ENCODE measurements around the gene PNMT.
"Not testable (repeated sequence)": the region's sequence is repeated elsewhere in the genome, so short reads cannot be mapped to it uniquely, and the experiment has no call there.

The PNMT gene

GRCh38 chr17:39711071-39711470 is 42.8 kb downstream of the PNMT start:
- H3K27me3 Mint-ChIP-seq; H3K4me3 Mint-ChIP-seq; H3K36me3 Mint-ChIP-seq; H3K27ac Mint-ChIP-seq; H3K9me3 Mint-ChIP-seq (ENCODE audit: low read depth): not testable (repeated sequence)
- H3K4me1 Mint-ChIP-seq (ENCODE audit: low read depth) = peaks cover 20% of the 10 kb centered on the region

GRCh38 chr17:39711851-39712250 is 43.6 kb downstream of the PNMT start:
- Mint-ChIP-seq H3K27ac (no peak overlapping the region), H3K9me3 (ENCODE audit: low read depth) (no peaks in the 10 kb centered on the region), H3K27me3 (no peaks in the 10 kb centered on the region), H3K36me3 (no peaks in the 10 kb centered on the region), H3K4me3 (no peak overlapping the region), H3K4me1 (ENCODE audit: low read depth) (peaks cover 14% of the 10 kb centered on the region)

DNA sequence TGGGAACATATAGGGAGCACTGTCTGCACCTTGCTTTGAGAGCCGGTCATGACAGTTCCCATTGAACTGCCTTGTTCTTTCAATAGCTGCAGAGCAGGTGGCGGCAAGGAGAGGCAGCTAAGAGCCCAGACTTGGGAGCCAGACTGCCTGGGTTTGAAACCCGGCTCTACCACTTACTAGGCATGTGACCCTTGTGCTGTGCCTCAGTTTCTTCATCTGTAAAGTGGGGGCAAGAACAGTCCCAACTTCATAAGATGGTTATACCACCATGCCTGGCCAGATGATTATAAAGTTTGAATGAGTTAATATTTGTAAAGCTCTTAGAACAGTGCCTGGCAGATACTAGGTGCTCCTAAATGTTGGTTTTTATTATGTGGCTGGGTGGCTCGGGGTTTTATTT is 46.0 kb downstream of the PNMT start:
- Mint-ChIP-seq H3K9me3 (ENCODE audit: low read depth) (no peaks in the 10 kb centered on the region), H3K27ac (no peak overlapping the region), H3K27me3 (no peaks in the 10 kb centered on the region), H3K4me1 (ENCODE audit: low read depth) (peaks cover 4% of the 10 kb centered on the region), H3K36me3 (no peaks in the 10 kb centered on the region), H3K4me3 (no peak overlapping the region)

GRCh38 chr17:39715375-39716072 is 47.3 kb downstream of the PNMT start:
- H3K4me1 Mint-ChIP-seq (ENCODE audit: low read depth) = no peaks in the 10 kb centered on the region
- H3K27ac Mint-ChIP-seq = no peak overlapping the region
- H3K36me3 Mint-ChIP-seq = no peaks in the 10 kb centered on the region
- no peaks in the 10 kb centered on the region for H3K9me3 Mint-ChIP-seq (ENCODE audit: low read depth)
- no peak overlapping the region for H3K4me3 Mint-ChIP-seq
- no peaks in the 10 kb centered on the region for H3K27me3 Mint-ChIP-seq

DNA sequence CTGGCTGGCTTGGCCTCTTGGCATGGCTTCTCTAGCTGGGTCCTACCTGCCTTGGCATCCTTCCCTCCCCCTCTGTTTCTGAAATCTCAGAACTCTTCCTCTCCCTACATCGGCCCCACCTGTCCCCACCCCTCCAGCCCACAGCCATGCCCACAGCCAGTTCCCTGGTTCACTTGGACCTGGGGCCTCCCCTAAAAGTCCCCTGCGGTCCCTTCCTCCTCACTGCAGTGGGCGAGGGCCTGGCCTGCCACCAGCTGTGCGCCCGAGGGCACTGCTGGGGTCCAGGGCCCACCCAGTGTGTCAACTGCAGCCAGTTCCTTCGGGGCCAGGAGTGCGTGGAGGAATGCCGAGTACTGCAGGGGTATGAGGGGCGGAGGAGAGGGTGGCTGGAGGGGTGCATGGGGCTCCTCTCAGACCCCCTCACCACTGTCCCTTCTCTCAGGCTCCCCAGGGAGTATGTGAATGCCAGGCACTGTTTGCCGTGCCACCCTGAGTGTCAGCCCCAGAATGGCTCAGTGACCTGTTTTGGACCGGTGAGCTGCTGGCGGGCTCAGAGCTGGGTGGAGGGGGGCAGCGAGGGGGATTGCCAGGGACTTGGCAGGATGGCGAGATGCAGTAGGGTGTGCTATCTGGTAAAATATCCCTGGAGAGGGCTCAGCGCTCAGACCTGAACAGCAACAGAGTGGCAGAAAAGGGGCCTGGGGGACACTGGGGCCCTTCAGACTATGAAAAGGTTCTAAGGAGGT is 48.0 kb downstream of the PNMT start:
- no peaks in the 10 kb centered on the region for H3K4me1 Mint-ChIP-seq (ENCODE audit: low read depth)
- no peaks in the 10 kb centered on the region for H3K9me3 Mint-ChIP-seq (ENCODE audit: low read depth)
- no peak overlapping the region for H3K27ac Mint-ChIP-seq
- H3K4me3 Mint-ChIP-seq = no peak overlapping the region
- no peaks in the 10 kb centered on the region for H3K27me3 Mint-ChIP-seq
- H3K36me3 Mint-ChIP-seq = no peaks in the 10 kb centered on the region

- no peaks in the 10 kb centered on the region for H3K4me1 Mint-ChIP-seq (ENCODE audit: low read depth)
- no peaks in the 10 kb centered on the region for H3K27me3 Mint-ChIP-seq
- H3K4me3 Mint-ChIP-seq = no peak overlapping the region
- no peaks in the 10 kb centered on the region for H3K9me3 Mint-ChIP-seq (ENCODE audit: low read depth)
- H3K27ac Mint-ChIP-seq = no peak overlapping the region
- H3K36me3 Mint-ChIP-seq = no peaks in the 10 kb centered on the region
Observed at GRCh38 chr17:39716879-39717536, 48.8 kb downstream of the PNMT start.

DNA sequence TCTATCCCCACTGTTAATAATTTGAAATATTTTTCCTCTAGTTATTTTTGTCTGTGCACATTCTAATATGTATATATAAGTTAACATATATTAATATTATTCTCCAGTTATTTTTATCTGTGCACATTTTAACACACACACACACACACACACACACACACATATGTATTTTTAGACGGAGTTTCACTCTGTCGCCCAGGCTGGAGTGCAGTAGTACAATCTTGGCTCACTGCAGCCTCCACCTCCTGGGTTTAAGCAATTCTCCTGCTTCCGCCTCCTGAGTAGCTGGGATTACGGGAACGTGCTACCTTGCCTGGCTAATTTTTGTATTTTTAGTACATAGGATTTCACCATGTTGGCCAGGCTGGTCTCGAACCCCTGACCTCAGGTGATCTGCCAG is 49.4 kb downstream of the PNMT start:
- no peaks in the 10 kb centered on the region for H3K9me3 Mint-ChIP-seq (ENCODE audit: low read depth)
- no peak overlapping the region for H3K4me3 Mint-ChIP-seq
- H3K4me1 Mint-ChIP-seq (ENCODE audit: low read depth) = no peaks in the 10 kb centered on the region

GRCh38 chr17:39719563-39720355 is 51.5 kb downstream of the PNMT start:
- Mint-ChIP-seq H3K4me3 (no peak overlapping the region), H3K27ac (no peak overlapping the region)

More for the DNA sequence above, 49.4 kb downstream of the PNMT start:
- H3K27me3 Mint-ChIP-seq = no peaks in the 10 kb centered on the region
- H3K36me3 Mint-ChIP-seq = no peaks in the 10 kb centered on the region
- no peak overlapping the region for H3K27ac Mint-ChIP-seq

More at GRCh38 chr17:39719563-39720355, 51.5 kb downstream of the PNMT start:
- H3K36me3 Mint-ChIP-seq = peaks cover 2% of the 10 kb centered on the region
- H3K27me3 Mint-ChIP-seq = no peaks in the 10 kb centered on the region
- H3K4me1 Mint-ChIP-seq (ENCODE audit: low read depth) = no peaks in the 10 kb centered on the region
- H3K9me3 Mint-ChIP-seq (ENCODE audit: low read depth) = no peaks in the 10 kb centered on the region

Measured in activated naive CD8-positive, alpha-beta T cell (primary cell).